Hepatocyte (in vitro differentiated cells): Measurements from ENCODE around the gene FAN1.

ENCODE experiments used
- CTCF ChIP-seq: fragments of 200-600 bp; sonication (generic); IDR thresholded peaks from 2 replicates; pipeline ENCODE4 v1.5.1; 2016; ENCODE audit warnings: antibody characterized with exemption, mild to moderate bottlenecking; ENCODE audit not compliant: poor library complexity
- EZH2 ChIP-seq: fragments of 200-600 bp; sonication (generic); IDR thresholded peaks from 2 replicates; pipeline ENCODE4 v1.6.1; 2016; ENCODE audit warnings: antibody characterized with exemption, mild to moderate bottlenecking, borderline replicate concordance
- EZH2phosphoT487 ChIP-seq: fragments of 200-600 bp; sonication (generic); IDR thresholded peaks from one replicate; pipeline ENCODE4 v1.6.1; 2018; ENCODE audit warnings: antibody characterized with exemption, mild to moderate bottlenecking, low read depth, moderate library complexity; ENCODE audit not compliant: unreplicated experiment, severe bottlenecking

GRCh38 chr15:30889196-30889595, 14.5 kb upstream of the FAN1 start:
- TF ChIP-seq EZH2 (no peak), CTCF (no peak), EZH2phosphoT487 (no peak)
